Mucosa of descending colon (tissue), 3 donors: ENCODE measurements around the gene SDC3. TPM values are rescaled to one million over a fixed set of nuclear protein-coding genes. Genes with fewer than 3 reads are reported as not detected.

Experiments
- ATAC-seq: fragments of 200-7000 bp; cut with Tn5 transposase; one replicate; pipeline ENCODE4 v1.9.1; 2020; ENCODE audit warnings: mild to moderate bottlenecking, moderate library complexity
- DNase-seq, 3 donors: peaks; one replicate each; pipeline ENCODE4 v3.0.0-alpha.2; 2020
- H3K36me3 ChIP-seq: fragments of 200-600 bp; one replicate; pipeline ENCODE4 v1.8.0; 2021; ENCODE audit warnings: low read depth, mild to moderate bottlenecking
- H3K4me1 ChIP-seq: fragments of 200-600 bp; one replicate; pipeline ENCODE4 v1.8.0; 2021; ENCODE audit warnings: low read depth, mild to moderate bottlenecking
- H3K4me3 ChIP-seq: fragments of 200-600 bp; one replicate; pipeline ENCODE4 v1.8.0; 2021; ENCODE audit warnings: mild to moderate bottlenecking
- H3K9me3 ChIP-seq: fragments of 200-600 bp; one replicate; pipeline ENCODE4 v1.8.0; 2021; ENCODE audit warnings: mild to moderate bottlenecking
- CTCF ChIP-seq: fragments of 200-600 bp; IDR thresholded peaks from one replicate; pipeline ENCODE4 v1.8.0; 2022; ENCODE audit warnings: antibody characterized with exemption, mild to moderate bottlenecking
- intact Hi-C, 2 donors: fragments of 100-400 bp; cut with DNase I in 1 of 2; cut with micrococcal nuclease in 1 of 2; formaldehyde crosslinking; loops; one replicate each; pipeline versions ENCODE4 v1.11.0 to v1.11.1; 2022; cut with DNase I, micrococcal nuclease
- total RNA-seq, 3 donors: library from RNA; stranded (reverse); fragmentation: NEBNext Ultra II Directional in 2 of 3; extraction: Animal tissue kit (Norgen Biotek cat#: 25700) in 2 of 3; gene quantifications; one replicate each; pipeline versions ENCODE4 v1.2.1 to v1.2.4, GENCODE V29; 2021 to 2023
- donor health status: DM: no; HTN: no; CAD: no; lungs with moderate emphysema.
- donor health status: DM: no; HTN: no; CAD: no.
- donor health status: DM: no; HTN: yes; CAD: no.

SDC3 gene
- total RNA-seq, 3 donors from 2014 or later = 9.8 to 81.6 (median 17.2) TPM

GRCh38 chr1:30880678-30881318 lies 27.8 kb downstream of the SDC3 start:
- no peaks in the 10 kb centered on the region for H3K9me3 ChIP-seq
- H3K36me3 ChIP-seq = no peaks in the 10 kb centered on the region
- no peak for TF ChIP-seq CTCF
- intact Hi-C loops = no loop called here
- peaks cover 2% of the 10 kb centered on the region for H3K4me1 ChIP-seq
- DNase-seq (no peak), ATAC-seq (no peak)
- H3K4me3 ChIP-seq = no peak overlapping the region

GRCh38 chr1:30879940-30880677 lies 28.4 kb downstream of the SDC3 start:
- no peak for TF ChIP-seq CTCF
- DNase-seq (no peak), ATAC-seq (no peak)
- intact Hi-C loops = no loop called here
- Histone ChIP-seq H3K36me3 (no peaks in the 10 kb centered on the region), H3K9me3 (no peaks in the 10 kb centered on the region), H3K4me1 (peaks cover 2% of the 10 kb centered on the region), H3K4me3 (no peak overlapping the region)

GRCh38 chr1:30879126-30879786 lies 29.3 kb downstream of the SDC3 start:
- ATAC-seq (no peak), DNase-seq (no peak)
- intact Hi-C loops = no loop called here

GRCh38 chr1:30878559-30878958 lies 30.0 kb downstream of the SDC3 start:
- peaks cover 2% of the 10 kb centered on the region for H3K4me1 ChIP-seq
- ATAC-seq = no peak
- intact Hi-C loops = no loop called here

More at GRCh38 chr1:30879126-30879786, 29.3 kb downstream of the SDC3 start:
- H3K4me1 ChIP-seq = peaks cover 2% of the 10 kb centered on the region
- no peak for TF ChIP-seq CTCF
- H3K9me3 ChIP-seq = no peaks in the 10 kb centered on the region
- no peak overlapping the region for H3K4me3 ChIP-seq
- H3K36me3 ChIP-seq = no peaks in the 10 kb centered on the region

GRCh38 chr1:30878016-30878415 lies 30.5 kb downstream of the SDC3 start:
- no peaks in the 10 kb centered on the region for H3K9me3 ChIP-seq
- H3K36me3 ChIP-seq = no peaks in the 10 kb centered on the region
- ATAC-seq = no peak
- TF ChIP-seq CTCF = no peak
- H3K4me1 ChIP-seq = peaks cover 2% of the 10 kb centered on the region
- DNase-seq = no peak
- no peak overlapping the region for H3K4me3 ChIP-seq
- intact Hi-C loops = no loop called here

More at GRCh38 chr1:30878559-30878958, 30.0 kb downstream of the SDC3 start:
- Histone ChIP-seq H3K4me3 (no peak overlapping the region), H3K9me3 (no peaks in the 10 kb centered on the region), H3K36me3 (no peaks in the 10 kb centered on the region)
- TF ChIP-seq CTCF = no peak
- no peak for DNase-seq
